GM21390 (cell line): Measurements from ENCODE around the gene RAMACL.
"Not testable (repeated sequence)": the region's sequence is repeated elsewhere in the genome, so short reads cannot be mapped to it uniquely, and the experiment has no call there.

Experiments
- ATAC-seq: cut with Tn5 transposase; IDR thresholded peaks from one replicate; pipeline ENCODE4 v1.9.1; 2021; ENCODE audit not compliant: unreplicated experiment

Gene RAMACL

GRCh38 chr6:166597711-166598440, 11.4 kb upstream of the RAMACL start:
- ATAC-seq = no peak

- ATAC-seq = no peak
Measured at GRCh38 chr6:166596776-166597507, 10.5 kb upstream of the RAMACL start.

GRCh38 chr6:166595949-166596348, 9.5 kb upstream of the RAMACL start:
- ATAC-seq = no peak

GRCh38 chr6:166595061-166595780, 8.7 kb upstream of the RAMACL start:
- ATAC-seq = no peak

GRCh38 chr6:166592821-166593220, 6.3 kb upstream of the RAMACL start:
- no peak for ATAC-seq

GRCh38 chr6:166591961-166592520, 5.6 kb upstream of the RAMACL start:
- ATAC-seq = no peak

GRCh38 chr6:166591026-166591425, 4.5 kb upstream of the RAMACL start:
- no peak for ATAC-seq

- ATAC-seq = no peak
Measured at GRCh38 chr6:166589786-166590574, 3.5 kb upstream of the RAMACL start.

GRCh38 chr6:166589337-166589731, 2.9 kb upstream of the RAMACL start:
- ATAC-seq = no peak

- ATAC-seq = no peak
Measured at GRCh38 chr6:166588691-166589336, 2.3 kb upstream of the RAMACL start.

GRCh38 chr6:166587631-166588413, 1.3 kb upstream of the RAMACL start:
- peak; percentile 83 for ATAC-seq

GRCh38 chr6:166584853-166585429, 1.5 kb downstream of the RAMACL start:
- ATAC-seq = no peak

- ATAC-seq = no peak
Measured at GRCh38 chr6:166584155-166584554, 2.3 kb downstream of the RAMACL start.

GRCh38 chr6:166583230-166583965, 3.1 kb downstream of the RAMACL start:
- no peak for ATAC-seq

GRCh38 chr6:166582258-166582657, 4.2 kb downstream of the RAMACL start:
- no peak for ATAC-seq

- not testable (repeated sequence) for ATAC-seq
Measured at GRCh38 chr6:166581801-166582200, 4.7 kb downstream of the RAMACL start.

GRCh38 chr6:166581091-166581511, 5.4 kb downstream of the RAMACL start:
- no peak for ATAC-seq
